Measurements from ENCODE around the gene ENSA.

ENSA gene

DNA sequence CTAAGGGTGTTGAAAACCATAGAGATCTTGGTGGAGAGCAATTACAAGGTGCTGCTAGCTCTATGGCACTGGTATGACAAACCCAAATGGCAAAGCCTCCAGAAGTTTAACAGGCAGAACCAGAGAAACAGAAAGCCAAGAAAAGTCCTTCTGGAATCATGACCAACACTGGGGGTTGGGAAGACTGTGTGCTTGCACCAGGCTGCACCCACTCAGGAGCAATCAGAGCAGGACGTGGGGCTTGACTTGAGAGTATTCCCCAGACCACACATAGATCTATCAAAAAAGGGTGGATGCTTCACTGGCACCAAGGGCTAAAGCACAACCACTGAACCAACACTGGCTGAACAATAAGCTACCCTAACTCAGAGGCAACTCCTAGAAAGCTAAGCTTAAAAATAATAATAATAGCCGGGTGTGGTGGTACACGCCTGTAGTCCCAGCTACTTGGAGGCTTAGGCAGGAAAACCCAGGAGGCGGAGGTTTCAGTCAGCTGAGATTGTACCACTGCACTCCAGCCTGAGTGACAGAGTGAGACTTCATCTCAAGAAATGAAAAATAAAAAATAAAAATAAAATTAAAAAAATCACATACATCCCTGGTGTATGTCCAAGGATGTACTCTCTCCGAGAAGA is 20.1 kb upstream of the ENSA start:
- TF ChIP-seq TAF1 (IDR thresholded peaks at IDR 0.05; ENCODE audit: low read depth): no peak
- no peak for TF ChIP-seq EP300 (IDR thresholded peaks at IDR 0.05; ENCODE audit: borderline replicate concordance)
- TF ChIP-seq, protein P1, sequence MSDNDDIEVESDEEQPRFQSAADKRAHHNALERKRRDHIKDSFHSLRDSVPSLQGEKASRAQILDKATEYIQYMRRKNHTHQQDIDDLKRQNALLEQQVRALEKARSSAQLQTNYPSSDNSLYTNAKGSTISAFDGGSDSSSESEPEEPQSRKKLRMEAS (IDR thresholded peaks at IDR 0.05): no peak
- TF ChIP-seq EGR1 (IDR thresholded peaks at IDR 0.05): no peak

DNA sequence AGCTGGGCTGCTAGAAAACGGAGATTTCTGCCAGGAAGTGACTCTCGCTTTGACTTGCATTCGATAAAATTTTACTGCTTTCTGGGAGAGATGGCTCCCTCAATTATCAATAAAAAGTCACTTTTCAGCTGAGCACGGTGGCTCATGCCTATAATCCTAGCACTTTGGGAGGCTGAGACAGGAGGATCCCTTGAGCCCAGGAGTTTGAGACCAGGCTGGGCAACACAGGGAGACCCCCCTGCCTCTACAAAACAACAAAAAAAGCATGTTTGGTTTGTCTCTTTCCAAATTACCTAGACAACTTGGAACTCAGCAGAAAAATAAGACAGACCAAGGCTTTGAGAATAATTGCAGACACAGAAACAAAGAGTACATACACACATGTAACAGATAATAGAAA is 12.9 kb upstream of the ENSA start:
- TF ChIP-seq, protein P2, sequence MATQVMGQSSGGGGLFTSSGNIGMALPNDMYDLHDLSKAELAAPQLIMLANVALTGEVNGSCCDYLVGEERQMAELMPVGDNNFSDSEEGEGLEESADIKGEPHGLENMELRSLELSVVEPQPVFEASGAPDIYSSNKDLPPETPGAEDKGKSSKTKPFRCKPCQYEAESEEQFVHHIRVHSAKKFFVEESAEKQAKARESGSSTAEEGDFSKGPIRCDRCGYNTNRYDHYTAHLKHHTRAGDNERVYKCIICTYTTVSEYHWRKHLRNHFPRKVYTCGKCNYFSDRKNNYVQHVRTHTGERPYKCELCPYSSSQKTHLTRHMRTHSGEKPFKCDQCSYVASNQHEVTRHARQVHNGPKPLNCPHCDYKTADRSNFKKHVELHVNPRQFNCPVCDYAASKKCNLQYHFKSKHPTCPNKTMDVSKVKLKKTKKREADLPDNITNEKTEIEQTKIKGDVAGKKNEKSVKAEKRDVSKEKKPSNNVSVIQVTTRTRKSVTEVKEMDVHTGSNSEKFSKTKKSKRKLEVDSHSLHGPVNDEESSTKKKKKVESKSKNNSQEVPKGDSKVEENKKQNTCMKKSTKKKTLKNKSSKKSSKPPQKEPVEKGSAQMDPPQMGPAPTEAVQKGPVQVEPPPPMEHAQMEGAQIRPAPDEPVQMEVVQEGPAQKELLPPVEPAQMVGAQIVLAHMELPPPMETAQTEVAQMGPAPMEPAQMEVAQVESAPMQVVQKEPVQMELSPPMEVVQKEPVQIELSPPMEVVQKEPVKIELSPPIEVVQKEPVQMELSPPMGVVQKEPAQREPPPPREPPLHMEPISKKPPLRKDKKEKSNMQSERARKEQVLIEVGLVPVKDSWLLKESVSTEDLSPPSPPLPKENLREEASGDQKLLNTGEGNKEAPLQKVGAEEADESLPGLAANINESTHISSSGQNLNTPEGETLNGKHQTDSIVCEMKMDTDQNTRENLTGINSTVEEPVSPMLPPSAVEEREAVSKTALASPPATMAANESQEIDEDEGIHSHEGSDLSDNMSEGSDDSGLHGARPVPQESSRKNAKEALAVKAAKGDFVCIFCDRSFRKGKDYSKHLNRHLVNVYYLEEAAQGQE (IDR thresholded peaks at IDR 0.05; ENCODE audit: low read depth): no peak
- TF ChIP-seq TCF12 (IDR thresholded peaks at IDR 0.05; ENCODE audit: low read depth): no peak
- no peak for TF ChIP-seq EGR1 (IDR thresholded peaks at IDR 0.05)
- TF ChIP-seq TAF1 (IDR thresholded peaks at IDR 0.05; ENCODE audit: low read depth): no peak
- TF ChIP-seq CEBPB (IDR thresholded peaks at IDR 0.05): no peak
- no peak for TF ChIP-seq EP300 (IDR thresholded peaks at IDR 0.05; ENCODE audit: borderline replicate concordance)

DNA sequence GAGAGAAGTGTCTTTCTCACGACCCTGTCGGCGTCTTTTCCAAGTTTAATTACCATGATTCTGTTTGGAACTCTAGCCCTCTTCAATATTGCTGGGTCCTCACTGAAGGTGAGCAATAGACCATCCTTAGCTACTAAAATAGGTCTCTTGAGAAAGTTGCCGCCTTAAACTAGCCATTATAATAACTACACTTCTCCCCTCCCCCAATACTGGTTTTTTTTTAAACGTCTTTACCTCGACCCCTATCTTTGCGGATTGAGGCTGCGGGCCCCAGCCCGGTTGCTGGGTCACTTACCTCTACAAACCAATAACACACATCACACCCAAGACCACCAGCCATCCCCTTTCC is 672 bp downstream of the ENSA start:
- TF ChIP-seq CEBPB (IDR thresholded peaks at IDR 0.05): no peak
- peak; percentile 47 for TF ChIP-seq ZBTB7A (IDR thresholded peaks at IDR 0.05; ENCODE audit: low read depth)

DNA sequence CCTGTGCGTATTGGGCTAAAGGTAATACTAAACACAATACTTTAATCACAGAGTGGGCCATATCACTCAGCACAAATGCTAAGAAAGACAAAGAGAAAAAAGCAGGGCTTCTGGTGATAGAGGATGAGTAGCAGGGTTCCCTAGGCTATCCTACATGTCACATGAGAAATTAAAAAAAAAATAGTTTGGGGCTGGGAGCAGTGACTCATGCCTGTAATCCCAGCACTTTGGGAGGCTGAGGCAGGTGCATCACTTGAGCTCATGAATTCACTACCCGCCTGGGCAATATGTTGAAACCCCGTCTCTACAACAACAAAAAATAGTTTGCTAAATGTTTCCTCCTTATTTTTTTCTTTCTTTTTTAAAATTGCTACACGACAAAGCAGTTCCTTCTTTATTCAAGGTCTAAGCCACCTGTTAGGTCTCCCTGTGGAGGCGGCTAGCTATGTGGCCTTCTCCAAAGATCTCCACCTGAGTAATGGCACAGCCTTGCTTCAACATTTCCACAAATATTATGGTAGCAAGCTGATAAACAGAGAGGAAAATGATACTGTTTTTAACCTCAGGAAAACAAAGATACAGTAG is 1.5 kb downstream of the ENSA start:
- TF ChIP-seq, protein P1 (IDR thresholded peaks at IDR 0.05): no peak
- TF ChIP-seq EGR1 (IDR thresholded peaks at IDR 0.05): no peak
- TF ChIP-seq, protein P3, sequence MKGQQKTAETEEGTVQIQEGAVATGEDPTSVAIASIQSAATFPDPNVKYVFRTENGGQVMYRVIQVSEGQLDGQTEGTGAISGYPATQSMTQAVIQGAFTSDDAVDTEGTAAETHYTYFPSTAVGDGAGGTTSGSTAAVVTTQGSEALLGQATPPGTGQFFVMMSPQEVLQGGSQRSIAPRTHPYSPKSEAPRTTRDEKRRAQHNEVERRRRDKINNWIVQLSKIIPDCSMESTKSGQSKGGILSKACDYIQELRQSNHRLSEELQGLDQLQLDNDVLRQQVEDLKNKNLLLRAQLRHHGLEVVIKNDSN (IDR thresholded peaks at IDR 0.05): no peak
- TF ChIP-seq FOXM1 (IDR thresholded peaks at IDR 0.05; ENCODE audit: borderline replicate concordance, low read depth): no peak
- TF ChIP-seq CREB1 (IDR thresholded peaks at IDR 0.05; ENCODE audit: low read depth): no peak
- no peak for TF ChIP-seq RAD21 (IDR thresholded peaks at IDR 0.05; ENCODE audit: low read depth)
- no peak for TF ChIP-seq TCF12 (IDR thresholded peaks at IDR 0.05; ENCODE audit: low read depth)
- no peak for TF ChIP-seq YY1 (IDR thresholded peaks at IDR 0.05; ENCODE audit: low read depth)
- TF ChIP-seq TEAD4 (IDR thresholded peaks at IDR 0.05): no peak
- no peak for TF ChIP-seq TAF1 (IDR thresholded peaks at IDR 0.05; ENCODE audit: low read depth)

DNA sequence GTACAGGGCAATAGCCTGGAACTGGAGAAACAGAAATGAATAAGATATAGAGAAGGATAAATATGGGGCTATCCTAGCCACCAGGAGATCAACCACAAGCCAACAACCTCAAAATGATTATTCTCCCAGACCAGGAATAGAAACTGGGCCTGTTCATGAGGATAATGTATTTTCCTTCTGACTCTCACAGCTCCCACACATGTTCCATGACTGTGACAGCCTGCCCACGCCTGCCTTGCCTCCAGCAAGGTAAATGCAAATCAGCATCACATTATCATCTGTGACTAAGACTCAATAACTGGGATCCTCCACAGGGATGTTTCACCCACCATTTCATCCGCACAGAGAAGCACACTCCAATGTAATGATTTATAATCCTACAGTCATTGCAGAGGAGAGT is 3.3 kb downstream of the ENSA start:
- TF ChIP-seq, protein P1 (IDR thresholded peaks at IDR 0.05): no peak
- TF ChIP-seq CREB1 (IDR thresholded peaks at IDR 0.05; ENCODE audit: low read depth) (no peak), FOXM1 (IDR thresholded peaks at IDR 0.05; ENCODE audit: borderline replicate concordance, low read depth) (no peak), YY1 (IDR thresholded peaks at IDR 0.05; ENCODE audit: low read depth) (no peak), EP300 (IDR thresholded peaks at IDR 0.05; ENCODE audit: borderline replicate concordance) (no peak), TEAD4 (IDR thresholded peaks at IDR 0.05) (no peak), ZBTB7A (IDR thresholded peaks at IDR 0.05; ENCODE audit: low read depth) (no peak), CEBPB (IDR thresholded peaks at IDR 0.05) (no peak), NFIC (IDR thresholded peaks at IDR 0.05) (no peak), TCF12 (IDR thresholded peaks at IDR 0.05; ENCODE audit: low read depth) (no peak), RAD21 (IDR thresholded peaks at IDR 0.05; ENCODE audit: low read depth) (no peak), EGR1 (IDR thresholded peaks at IDR 0.05) (no peak), TAF1 (IDR thresholded peaks at IDR 0.05; ENCODE audit: low read depth) (no peak)
- TF ChIP-seq, protein P3 (IDR thresholded peaks at IDR 0.05): no peak
- TF ChIP-seq, protein P2 (IDR thresholded peaks at IDR 0.05; ENCODE audit: low read depth): no peak

DNA sequence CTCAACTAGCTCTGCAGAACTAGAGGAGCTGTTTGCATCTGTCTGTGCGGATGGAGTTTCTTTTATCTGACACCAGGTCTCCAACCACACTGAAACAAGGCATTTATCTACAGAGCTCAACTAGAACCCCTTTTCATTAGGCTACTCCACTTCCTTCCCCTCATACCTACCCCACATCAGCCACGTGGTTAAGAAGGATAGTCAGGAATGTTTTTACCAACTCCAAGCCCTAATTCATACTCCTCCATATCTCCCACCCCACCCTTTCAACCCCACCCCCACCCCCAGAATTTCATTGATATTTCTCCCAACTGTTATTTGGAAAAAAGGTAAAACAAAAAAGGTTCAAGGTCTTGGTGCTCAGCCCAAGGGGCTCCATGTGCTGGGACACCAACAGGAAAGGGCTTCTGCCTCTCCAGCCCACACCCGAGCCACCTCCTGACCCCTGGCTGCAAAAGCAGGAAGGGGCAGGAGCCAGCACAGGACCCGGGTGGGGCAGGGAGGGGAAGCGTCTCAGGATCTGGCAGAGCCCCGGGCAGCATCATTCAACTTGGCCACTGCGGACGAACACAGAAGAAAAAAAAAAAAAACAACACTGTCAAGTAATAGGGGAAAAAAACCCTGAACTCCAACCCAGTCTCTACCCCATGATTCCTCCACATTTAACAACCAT is 7.0 kb downstream of the ENSA start:
- TF ChIP-seq, protein P1 (IDR thresholded peaks at IDR 0.05): no peak
- no peak for TF ChIP-seq FOXM1 (IDR thresholded peaks at IDR 0.05; ENCODE audit: borderline replicate concordance, low read depth)

Data from Ishikawa (cell line).